Dendritic cell treated with granulocyte-macrophage colony-stimulating factor and Interleukin-4, amounts not matched to agents 40 ng/mL and 50 ng/mL, for 4 days (primary cell): ENCODE data around the gene UNKL.
A peak's percentile ranks its signal among the peaks of the same experiment; 100 is the strongest.

ENCODE experiments used
- H3K27ac Mint-ChIP-seq: one replicate; pipeline ENCODE4 v1.8.0; 2022; ENCODE audit warnings: mild to moderate bottlenecking, mixed read lengths
- H3K27me3 Mint-ChIP-seq: one replicate; pipeline ENCODE4 v1.8.0; 2022; ENCODE audit warnings: mild to moderate bottlenecking, mixed read lengths
- H3K36me3 Mint-ChIP-seq: one replicate; pipeline ENCODE4 v1.8.0; 2022; ENCODE audit warnings: low read depth, mixed read lengths
- H3K4me1 Mint-ChIP-seq: one replicate; pipeline ENCODE4 v1.8.0; 2022; ENCODE audit warnings: low read depth, mixed read lengths
- H3K4me3 Mint-ChIP-seq: one replicate; pipeline ENCODE4 v1.8.0; 2022; ENCODE audit warnings: mild to moderate bottlenecking, moderate library complexity, mixed read lengths
- H3K9me3 Mint-ChIP-seq: one replicate; pipeline ENCODE4 v1.8.0; 2022; ENCODE audit warnings: mixed read lengths
- intact Hi-C: fragments of 100-400 bp; cut with micrococcal nuclease; formaldehyde crosslinking; loops from one replicate; pipeline ENCODE4 v1.15.0; 2022

UNKL gene

DNA sequence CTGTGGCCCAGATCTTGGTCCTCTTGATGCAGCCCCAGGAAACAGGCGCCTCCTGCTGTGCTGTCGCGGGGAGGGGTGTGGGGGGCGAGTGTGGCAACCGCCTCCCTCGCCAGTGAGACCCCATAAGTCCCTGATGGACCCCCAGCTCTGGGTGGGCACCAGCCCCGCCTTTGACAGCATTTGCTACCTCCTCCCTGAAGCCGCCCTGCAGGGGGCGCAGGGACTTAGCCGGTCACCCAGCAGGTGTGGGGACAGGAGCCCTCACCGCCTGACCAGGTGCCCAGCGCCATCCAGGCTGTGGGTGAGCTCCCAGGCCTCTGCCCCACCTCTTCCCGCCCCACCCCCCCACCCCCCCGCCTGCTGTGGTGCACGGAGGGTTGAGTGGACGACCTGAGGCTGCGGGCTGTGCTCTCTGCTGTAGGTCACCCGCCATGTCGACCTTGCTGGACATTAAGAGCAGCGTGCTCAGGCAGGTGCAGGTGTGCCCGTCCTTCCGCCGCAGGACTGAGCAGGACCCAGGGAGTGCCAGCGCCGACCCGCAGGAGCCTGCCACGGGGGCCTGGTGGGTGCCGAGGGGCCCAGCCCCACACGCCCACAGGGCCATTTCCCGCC lies 76.3 kb downstream of the UNKL start:
- H3K27me3 Mint-ChIP-seq, result peaks cover 61% of the 10 kb centered on the region
- no peaks in the 10 kb centered on the region for H3K9me3 Mint-ChIP-seq
- H3K4me3 Mint-ChIP-seq, result no peak overlapping the region
- H3K36me3 Mint-ChIP-seq, result no peaks in the 10 kb centered on the region
- intact Hi-C loops, result no loop called here
- no peak overlapping the region for H3K27ac Mint-ChIP-seq
- peaks cover 18% of the 10 kb centered on the region for H3K4me1 Mint-ChIP-seq

DNA sequence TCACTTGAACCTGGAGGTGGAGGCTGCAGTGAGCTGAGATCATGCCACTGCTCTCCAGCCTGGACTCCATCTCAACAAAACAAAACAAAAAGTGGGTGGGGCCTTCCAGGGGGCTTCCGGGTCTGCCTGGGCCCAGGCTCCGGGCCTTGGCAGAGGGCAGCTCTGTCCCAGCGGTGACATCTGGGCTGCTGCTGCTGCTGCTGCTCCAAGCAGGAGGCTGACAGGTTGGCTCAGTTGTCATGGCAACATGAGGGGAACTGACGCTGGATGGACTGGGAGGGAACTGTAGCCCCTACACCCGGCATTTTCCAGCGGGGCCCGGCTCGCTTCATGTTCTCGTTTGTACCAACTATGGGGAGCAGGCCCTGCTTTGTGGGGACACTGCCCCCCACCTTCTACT lies 77.0 kb downstream of the UNKL start:
- no peaks in the 10 kb centered on the region for H3K36me3 Mint-ChIP-seq
- intact Hi-C loops, result no loop called here
- no peak overlapping the region for H3K27ac Mint-ChIP-seq
- H3K9me3 Mint-ChIP-seq, result no peaks in the 10 kb centered on the region
- no peak overlapping the region for H3K4me3 Mint-ChIP-seq
- peaks cover 13% of the 10 kb centered on the region for H3K4me1 Mint-ChIP-seq
- H3K27me3 Mint-ChIP-seq, result peaks cover 64% of the 10 kb centered on the region

DNA sequence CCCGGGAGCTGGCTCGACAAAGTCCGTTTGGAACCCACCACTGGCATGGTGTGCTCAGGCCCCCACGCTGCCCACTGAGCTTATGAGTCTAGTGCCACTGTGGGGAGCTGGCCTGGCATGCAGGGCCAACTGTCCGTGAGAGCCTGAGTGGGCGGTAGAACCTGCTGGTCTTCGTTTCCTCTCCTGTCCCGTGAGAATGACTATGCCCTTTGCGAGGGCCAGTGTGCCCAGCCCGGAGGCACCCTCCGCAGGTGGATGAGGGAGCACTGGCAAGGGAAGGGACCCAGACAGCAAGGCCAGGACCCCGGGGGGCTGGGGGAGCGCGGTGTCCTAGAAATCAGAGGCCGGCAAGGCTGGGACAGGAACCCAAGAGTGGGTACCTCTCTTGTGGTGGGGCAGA lies 77.9 kb downstream of the UNKL start:
- Mint-ChIP-seq H3K36me3 (no peaks in the 10 kb centered on the region), H3K4me1 (peaks cover 16% of the 10 kb centered on the region), H3K9me3 (no peaks in the 10 kb centered on the region), H3K27ac (no peak overlapping the region), H3K27me3 (peaks cover 64% of the 10 kb centered on the region), H3K4me3 (no peak overlapping the region)
- intact Hi-C loops, result no loop called here

DNA sequence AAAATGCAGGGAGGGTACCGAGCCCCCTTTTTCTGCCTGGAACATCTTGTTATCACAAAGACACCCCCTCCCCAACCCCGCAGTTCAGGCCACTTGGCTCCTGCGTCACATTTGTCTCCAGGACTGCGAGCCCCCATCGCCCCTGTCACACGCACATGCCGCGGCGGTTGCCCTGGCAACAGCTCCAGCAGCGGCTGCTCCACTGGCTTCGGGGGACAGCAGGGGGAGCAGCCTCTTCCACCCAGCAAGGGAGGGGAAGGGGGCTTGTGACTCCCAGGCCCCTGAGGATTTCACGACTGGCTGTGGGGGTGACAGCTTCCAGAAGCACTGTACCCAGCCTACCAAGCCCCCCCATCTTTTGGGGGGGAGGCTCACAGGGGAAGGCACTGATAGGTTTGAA lies 78.5 kb downstream of the UNKL start:
- H3K27me3 Mint-ChIP-seq, result peaks cover 64% of the 10 kb centered on the region
- H3K27ac Mint-ChIP-seq, result no peak overlapping the region
- peaks cover 22% of the 10 kb centered on the region for H3K4me1 Mint-ChIP-seq
- no peaks in the 10 kb centered on the region for H3K36me3 Mint-ChIP-seq
- intact Hi-C loops, result no loop called here
- H3K4me3 Mint-ChIP-seq, result no peak overlapping the region
- H3K9me3 Mint-ChIP-seq, result no peaks in the 10 kb centered on the region

DNA sequence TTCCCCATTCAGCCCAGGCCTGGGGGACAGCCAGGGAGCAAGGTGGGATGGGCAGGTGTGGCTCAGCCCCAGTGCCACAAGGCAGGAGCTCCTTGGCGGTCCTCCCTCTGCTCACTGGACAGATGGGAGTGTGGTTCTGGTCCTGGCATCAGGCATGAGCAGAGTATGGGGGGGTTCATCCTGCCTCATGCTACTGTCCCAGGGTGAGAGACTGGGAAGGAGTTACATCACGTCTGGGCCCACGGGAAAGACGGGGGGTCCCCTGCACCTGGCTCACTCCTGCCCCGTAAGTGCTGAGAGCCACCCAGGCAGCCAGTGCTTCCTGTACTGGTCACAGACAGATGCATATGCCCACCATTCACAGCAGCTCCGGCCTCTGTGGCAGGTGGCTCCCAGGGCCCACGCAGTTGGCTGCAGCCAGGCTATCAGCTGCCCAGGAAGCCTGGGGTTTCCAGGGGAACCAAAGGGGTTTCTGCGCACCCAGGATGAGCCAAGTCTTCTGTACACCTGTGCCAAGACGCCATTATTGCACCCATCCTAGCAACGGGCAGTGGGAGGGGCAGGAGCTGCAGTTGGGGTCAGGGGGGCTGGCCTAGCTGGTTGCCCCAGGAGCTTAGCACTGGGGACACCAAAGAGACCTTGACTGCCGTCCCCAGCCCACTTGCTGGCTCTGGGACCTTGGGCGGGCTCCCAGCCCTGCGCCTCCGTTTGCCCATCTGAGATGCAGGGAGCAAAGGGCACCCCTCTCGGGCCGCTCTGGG lies 79.1 kb downstream of the UNKL start:
- H3K4me3 Mint-ChIP-seq, result no peak overlapping the region
- intact Hi-C loops, result no loop called here
- H3K36me3 Mint-ChIP-seq, result no peaks in the 10 kb centered on the region
- H3K27ac Mint-ChIP-seq, result no peak overlapping the region
- H3K4me1 Mint-ChIP-seq, result peaks cover 22% of the 10 kb centered on the region
- H3K27me3 Mint-ChIP-seq, result peaks cover 67% of the 10 kb centered on the region
- H3K9me3 Mint-ChIP-seq, result no peaks in the 10 kb centered on the region

DNA sequence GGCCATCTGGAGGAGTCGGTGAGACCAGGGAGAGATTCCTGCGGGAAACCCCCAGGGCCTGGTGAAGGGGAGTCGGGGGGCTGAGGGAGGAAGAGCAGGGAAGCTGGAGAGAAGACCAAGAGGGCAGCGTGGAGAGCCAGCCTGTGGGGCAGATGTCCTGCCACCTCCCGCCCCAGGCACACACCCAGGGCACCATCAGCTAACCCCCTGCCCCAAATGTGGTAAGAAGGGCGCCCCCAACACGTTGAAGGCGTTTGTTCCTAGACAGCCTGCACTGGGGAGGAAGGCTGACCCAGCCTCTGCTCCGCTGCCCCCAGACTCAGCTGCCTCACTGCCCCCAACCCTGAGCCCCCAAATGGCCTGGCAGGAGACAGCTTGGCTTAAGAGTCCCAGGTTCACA lies 79.8 kb downstream of the UNKL start:
- intact Hi-C loops, result no loop called here
- H3K27me3 Mint-ChIP-seq, result peaks cover 70% of the 10 kb centered on the region

DNA sequence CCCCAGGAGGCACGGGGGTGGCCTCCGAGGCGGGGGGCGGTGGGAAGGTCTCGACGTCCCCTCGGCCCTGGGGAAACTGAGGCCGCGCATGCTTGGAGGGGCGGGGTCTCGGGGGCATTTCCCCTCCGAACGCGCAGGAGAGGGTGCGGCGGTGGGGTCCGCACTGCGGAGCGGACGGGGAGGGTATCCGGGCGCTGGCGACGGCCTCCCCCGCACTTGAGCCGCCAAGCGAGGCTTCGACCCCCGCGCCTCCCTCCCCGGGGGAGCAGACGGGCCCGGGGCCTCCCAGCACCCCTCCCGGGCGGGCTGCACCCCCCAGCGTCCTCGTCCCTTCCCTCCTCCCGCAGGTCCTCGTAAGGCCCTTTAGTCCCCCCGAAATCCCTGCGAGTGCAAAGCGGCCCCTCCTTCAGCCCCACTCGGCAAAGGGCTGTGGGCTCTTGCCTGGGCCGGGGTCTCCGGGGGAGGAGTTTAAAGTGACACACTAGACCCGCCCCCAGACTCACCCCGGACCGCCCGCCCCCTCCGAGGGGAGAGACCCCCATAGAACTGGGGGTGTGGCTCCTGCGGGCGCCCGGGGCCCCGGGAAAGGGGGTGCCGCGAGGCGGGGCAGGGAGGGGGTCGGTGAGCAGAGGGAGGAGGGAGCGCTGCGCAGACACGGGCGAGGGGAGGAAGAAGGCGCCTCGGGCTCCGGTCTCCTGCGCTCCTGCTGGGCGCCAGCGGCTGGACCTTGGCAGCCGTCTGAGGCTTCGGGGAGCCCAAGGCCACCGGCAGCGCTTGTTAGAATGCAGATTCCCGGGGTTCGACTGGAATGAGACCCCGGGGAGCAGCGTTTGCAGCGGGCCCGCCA lies 80.4 kb downstream of the UNKL start:
- Mint-ChIP-seq H3K36me3 (no peaks in the 10 kb centered on the region), H3K27me3 (peaks cover 70% of the 10 kb centered on the region), H3K4me3 (no peak overlapping the region), H3K27ac (no peak overlapping the region), H3K4me1 (peaks cover 22% of the 10 kb centered on the region), H3K9me3 (no peaks in the 10 kb centered on the region)
- intact Hi-C loops, result no loop called here

More for the DNA sequence above, 79.8 kb downstream of the UNKL start:
- no peaks in the 10 kb centered on the region for H3K9me3 Mint-ChIP-seq
- H3K36me3 Mint-ChIP-seq, result no peaks in the 10 kb centered on the region
- H3K4me1 Mint-ChIP-seq, result peaks cover 22% of the 10 kb centered on the region
- H3K4me3 Mint-ChIP-seq, result no peak overlapping the region
- no peak overlapping the region for H3K27ac Mint-ChIP-seq

DNA sequence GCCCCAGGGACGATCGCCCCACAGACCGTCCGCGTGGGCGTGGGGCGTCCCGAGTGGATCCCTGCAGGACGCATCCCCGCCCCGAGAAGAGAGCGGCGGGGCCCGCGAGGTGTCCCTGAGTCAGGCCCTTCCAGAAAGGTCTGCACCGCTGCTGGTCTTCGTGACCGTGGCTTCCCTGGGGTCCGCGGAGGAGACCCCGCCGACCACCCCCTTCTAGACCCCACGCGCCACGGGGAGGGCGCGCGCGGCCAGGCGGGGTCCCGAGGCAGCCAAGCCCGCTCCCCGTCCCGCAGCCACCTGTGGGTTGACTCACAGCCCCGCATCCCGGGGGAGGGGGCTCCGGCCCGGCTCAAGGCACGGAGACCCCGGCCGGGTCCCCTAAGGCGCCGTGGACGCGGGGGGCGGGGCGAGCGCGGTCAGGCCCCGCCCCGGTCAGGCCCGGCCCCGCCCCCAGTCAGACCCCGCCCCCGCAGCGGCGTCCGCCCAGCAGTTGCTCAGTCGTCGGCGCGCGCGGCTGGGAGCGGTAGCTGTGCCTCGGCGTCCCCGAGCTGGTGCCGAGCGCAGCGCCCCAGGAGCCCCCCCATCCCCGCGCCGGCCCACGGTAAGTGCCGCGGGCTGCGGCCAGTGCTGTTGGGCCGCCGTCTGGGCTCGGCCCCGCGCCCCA lies 81.2 kb downstream of the UNKL start, which contains the start of gene BAIAP3:
Gene BAIAP3, plus strand, starts transcription at position 497 of the 664 bp plus-strand sequence. CDS start 4,905 bp downstream, outside the sequence.
- peaks cover 22% of the 10 kb centered on the region for H3K4me1 Mint-ChIP-seq
- H3K9me3 Mint-ChIP-seq, result no peaks in the 10 kb centered on the region
- H3K36me3 Mint-ChIP-seq, result no peaks in the 10 kb centered on the region
- H3K27ac Mint-ChIP-seq, result no peak within 1 kb of the TSS
- intact Hi-C loops, result no loop called here
- H3K4me3 Mint-ChIP-seq, result peak within 1 kb of the TSS; percentile 52
- peaks cover 70% of the 10 kb centered on the region for H3K27me3 Mint-ChIP-seq

DNA sequence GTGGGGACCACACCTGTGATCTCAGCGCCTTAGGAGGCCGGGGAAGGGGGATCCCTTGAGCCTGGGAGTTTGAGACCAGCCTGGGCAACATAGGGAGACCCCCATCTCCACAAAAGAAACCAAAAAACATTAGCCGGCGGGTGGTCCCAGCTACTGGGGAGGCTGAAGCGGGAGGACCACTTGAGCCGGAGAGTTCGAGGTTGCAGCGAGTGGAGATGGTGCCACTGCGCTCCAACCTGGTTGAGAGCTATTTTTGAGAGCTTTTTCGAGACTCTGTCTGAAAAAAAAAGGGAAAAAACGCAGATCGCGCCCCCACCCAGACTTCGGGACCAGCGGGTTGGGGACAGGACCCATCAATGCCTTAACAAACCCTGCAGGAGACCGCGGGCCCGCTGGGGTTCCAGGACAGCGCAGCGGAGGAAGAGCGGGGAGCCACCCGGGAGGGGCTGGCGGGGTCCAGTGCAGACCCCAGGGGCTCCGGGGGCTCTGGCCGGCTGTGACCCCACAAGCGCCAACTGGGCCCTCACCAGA lies 81.8 kb downstream of the UNKL start:
- no peaks in the 10 kb centered on the region for H3K36me3 Mint-ChIP-seq
- H3K9me3 Mint-ChIP-seq, result no peaks in the 10 kb centered on the region
- H3K4me3 Mint-ChIP-seq, result peak overlapping the region; percentile 52
- H3K27me3 Mint-ChIP-seq, result peaks cover 69% of the 10 kb centered on the region
- intact Hi-C loops, result no loop called here
- no peak overlapping the region for H3K27ac Mint-ChIP-seq
- peaks cover 22% of the 10 kb centered on the region for H3K4me1 Mint-ChIP-seq

DNA sequence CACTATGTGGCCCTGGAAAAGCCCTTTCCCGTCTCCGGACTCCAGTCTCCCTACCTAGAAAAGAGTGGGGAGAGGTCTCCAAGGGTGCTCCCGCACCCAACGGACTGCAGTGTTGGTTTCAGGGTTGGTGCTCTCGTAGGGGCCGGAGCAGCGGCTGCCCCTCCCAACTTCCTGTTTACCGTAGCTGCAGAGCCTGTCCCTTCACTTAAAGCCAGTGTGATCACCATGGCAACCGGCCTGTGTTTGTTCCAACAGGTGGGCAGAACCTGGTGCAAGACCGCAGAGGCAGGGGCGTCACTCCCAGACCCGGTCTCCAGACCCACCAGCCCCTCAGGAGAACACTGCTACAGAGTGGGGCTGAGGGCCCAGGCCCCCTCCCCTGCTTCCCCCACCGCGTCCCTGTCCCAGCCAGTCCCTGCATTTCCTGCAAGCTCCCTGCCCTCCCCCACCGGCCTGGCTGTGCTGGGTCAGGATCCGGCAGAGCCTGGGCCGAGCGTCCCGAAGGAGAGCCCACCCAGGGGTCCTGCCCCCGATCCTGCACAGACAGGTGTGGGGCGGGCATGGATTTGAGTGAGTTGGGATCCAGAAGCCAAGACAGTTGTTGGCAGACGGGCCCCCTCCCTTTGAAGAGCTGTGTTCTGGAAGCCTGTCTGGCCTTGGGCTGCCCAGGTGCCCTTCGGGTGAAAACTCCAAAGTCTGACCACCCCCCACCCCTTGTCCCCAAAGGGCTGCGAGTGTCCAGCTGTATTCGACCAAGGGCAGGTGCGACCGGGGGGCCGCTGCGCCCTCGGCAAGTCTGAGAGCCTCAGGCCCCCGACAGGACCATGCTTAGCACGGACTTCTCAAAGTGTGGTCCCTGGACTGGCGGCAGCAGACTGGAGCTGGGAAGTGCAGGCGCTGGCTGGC lies 82.5 kb downstream of the UNKL start:
- Mint-ChIP-seq H3K27ac (no peak overlapping the region), H3K4me3 (peak overlapping the region; percentile 52), H3K36me3 (no peaks in the 10 kb centered on the region), H3K9me3 (no peaks in the 10 kb centered on the region), H3K4me1 (peaks cover 22% of the 10 kb centered on the region), H3K27me3 (peaks cover 62% of the 10 kb centered on the region)
- intact Hi-C loops, result no loop called here

DNA sequence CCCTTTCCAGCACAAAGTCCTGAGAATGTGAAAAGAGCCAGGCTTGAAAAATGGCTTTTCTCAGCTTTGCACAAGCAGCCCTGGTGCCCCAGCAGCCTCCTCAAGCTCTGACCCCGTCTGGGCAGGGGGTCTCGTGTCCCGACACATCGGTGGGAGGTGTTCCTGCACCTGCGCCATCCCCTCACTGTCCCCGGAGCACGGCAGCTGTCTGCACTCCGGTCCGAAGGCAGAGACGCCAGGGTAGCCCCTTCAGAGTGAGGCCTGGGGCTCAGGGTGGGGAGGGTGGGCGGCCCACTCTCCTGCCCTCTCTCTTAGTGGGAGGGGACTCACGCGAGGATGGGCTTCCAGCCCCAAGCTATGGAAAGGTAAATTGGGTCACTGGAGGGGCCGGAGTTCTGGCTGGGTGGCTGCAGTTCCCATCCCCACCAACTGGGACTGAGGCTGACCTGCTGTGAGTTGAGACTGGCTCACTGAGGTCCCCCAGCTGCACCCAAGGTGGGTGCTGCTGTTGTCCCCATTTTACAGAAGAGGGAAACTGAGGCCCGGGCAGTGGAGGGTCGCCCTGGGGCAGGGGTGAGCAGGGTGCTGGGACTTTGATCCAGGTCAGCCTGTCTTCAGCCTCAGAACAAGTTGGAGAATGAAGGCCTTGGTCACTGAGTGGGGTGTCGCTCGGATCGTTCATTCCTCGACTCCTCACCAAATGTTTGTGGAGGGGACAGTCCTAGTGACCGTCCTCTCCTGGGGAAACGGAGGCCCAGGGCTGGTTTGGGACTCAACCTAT lies 83.4 kb downstream of the UNKL start:
- Mint-ChIP-seq H3K9me3 (no peaks in the 10 kb centered on the region), H3K27ac (no peak overlapping the region), H3K4me1 (peaks cover 22% of the 10 kb centered on the region), H3K36me3 (no peaks in the 10 kb centered on the region), H3K4me3 (peak overlapping the region; percentile 26), H3K27me3 (peaks cover 54% of the 10 kb centered on the region)
- intact Hi-C loops, result no loop called here

DNA sequence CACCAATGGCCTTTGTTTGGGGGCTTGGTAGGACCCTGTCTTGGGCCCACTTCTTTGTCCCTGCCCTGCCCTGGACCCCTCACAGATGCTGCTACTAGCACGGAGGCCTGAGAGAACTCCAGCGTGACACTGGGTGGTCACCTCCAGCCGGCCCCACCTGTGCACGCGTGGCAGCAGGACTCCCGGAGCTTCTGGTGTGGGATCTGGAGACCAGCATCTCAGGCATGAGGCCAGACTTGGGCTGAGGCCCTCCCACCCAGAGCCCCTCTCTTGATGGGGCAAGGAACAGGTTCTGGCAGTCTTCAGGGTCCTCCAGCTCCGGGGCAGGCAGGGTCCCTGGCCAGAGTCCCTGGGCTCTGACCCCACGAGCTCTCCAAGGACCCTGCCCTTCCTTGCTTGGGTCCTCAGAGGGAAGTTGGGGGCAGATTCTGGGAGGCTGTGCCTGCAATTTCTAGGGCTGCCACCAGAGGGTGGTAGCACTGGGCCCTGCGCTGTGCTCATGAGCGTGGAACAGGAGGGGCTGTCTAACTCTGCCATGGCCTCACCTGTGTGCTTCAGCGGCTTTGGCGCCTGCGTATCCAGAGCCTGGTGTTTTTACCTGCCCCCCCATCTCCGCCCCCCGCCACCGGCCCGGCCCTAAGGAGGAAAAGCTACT lies 84.1 kb downstream of the UNKL start:
- intact Hi-C loops, result no loop called here
- H3K4me1 Mint-ChIP-seq, result peaks cover 22% of the 10 kb centered on the region
- no peak overlapping the region for H3K27ac Mint-ChIP-seq
- peaks cover 46% of the 10 kb centered on the region for H3K27me3 Mint-ChIP-seq
- peaks cover 4% of the 10 kb centered on the region for H3K36me3 Mint-ChIP-seq
- H3K9me3 Mint-ChIP-seq, result no peaks in the 10 kb centered on the region
- no peak overlapping the region for H3K4me3 Mint-ChIP-seq
